ENCODE data around the gene PTK7.
"Not testable (repeated sequence)": the region's sequence is repeated elsewhere in the genome, so short reads cannot be mapped to it uniquely, and the experiment has no call there.

The PTK7 gene

DNA sequence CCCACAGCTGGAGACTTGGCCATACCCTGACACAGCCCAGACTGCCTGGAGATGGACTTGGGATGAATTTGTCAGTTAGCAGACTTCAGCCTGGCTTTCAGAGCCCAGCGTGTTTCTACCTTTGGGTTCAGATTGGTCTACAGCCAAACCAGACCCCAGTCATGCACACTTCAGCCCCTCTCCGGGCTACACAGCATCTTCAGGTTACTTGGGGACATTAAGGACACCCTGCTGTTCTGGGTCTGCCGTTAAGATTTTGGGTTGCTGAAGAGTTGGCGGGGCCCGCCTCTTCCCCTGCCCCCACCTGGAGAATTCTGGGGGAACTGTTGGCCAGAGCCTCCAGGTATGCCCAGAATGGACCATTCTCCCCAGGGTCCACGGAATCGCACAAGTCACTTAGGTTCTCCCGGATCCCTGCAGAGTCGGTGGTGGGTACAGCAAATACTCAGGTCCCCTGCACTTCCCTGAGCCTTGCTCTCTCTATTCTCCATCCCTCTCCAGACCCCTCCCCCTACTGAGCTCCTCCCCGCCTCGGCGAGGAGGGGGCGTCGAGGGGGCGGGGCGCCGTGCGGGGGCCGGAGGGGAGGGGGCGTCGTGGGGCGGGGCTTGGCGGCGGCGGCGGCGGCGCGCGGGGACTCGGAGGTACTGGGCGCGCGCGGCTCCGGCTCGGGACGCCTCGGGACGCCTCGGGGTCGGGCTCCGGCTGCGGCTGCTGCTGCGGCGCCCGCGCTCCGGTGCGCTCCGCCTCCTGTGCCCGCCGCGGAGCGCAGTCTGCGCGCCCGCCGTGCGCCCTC lies at the start of gene PTK7:
TSS of gene PTK7 (plus strand) at position 645 of the 794 bp plus-strand sequence. CDS start 175 bp downstream, outside the sequence.
- no peak for DNase-seq (ENCODE audit: low read depth)

GRCh38 chr6:43026365-43026764 lies 49.7 kb upstream of the PTK7 start:
- DNase-seq (ENCODE audit: low read depth): no peak

GRCh38 chr6:43029120-43029519 lies 47.0 kb upstream of the PTK7 start:
- DNase-seq (ENCODE audit: low read depth): no peak

GRCh38 chr6:43032326-43032725 lies 43.8 kb upstream of the PTK7 start:
- DNase-seq (ENCODE audit: low read depth): no peak

- DNase-seq (ENCODE audit: low read depth): no peak
Observed at GRCh38 chr6:43033496-43034189, 42.5 kb upstream of the PTK7 start.

- DNase-seq (ENCODE audit: low read depth): no peak
Observed at GRCh38 chr6:43034190-43034525, 42.0 kb upstream of the PTK7 start.

DNA sequence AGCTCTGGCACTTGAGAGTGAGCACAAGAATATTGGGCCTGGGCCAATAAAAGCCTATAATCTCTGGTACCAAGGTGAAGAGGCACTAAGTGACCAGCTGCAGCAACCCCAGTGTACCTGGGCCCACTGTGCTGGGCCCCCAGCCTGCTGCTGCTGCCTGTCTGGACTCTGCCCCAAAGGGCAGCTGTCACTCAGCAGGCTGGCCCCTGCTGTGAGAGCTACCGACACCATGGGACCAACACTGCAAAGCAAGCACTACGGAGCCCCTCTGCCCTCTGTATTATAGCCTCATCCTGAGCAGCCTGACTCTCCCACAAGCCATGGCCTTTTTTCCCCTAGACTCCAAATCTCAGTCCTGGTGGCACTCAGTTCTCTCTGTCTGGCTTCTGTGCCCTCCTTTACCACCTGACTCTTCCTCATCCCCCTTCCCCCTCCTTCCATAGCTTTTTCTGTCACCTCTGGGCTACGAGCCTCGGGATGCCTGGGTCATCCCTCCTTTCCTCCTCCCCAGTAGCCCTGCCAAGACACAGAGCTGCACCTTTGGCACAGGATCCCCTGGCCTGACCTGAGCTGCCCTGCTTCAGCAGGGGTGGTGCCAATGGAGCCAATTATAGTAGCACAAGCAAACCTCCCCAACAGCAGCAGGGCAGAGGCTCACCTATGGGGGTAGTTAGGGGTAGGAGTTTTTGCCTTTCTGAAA lies 40.5 kb upstream of the PTK7 start:
- DNase-seq (ENCODE audit: low read depth): no peak

- DNase-seq (ENCODE audit: low read depth): no peak
Observed at GRCh38 chr6:43036712-43037111, 39.4 kb upstream of the PTK7 start.

- DNase-seq (ENCODE audit: low read depth): no peak
Observed at GRCh38 chr6:43037197-43037596, 38.9 kb upstream of the PTK7 start.

GRCh38 chr6:43037706-43038105 lies 38.4 kb upstream of the PTK7 start:
- no peak for DNase-seq (ENCODE audit: low read depth)

DNA sequence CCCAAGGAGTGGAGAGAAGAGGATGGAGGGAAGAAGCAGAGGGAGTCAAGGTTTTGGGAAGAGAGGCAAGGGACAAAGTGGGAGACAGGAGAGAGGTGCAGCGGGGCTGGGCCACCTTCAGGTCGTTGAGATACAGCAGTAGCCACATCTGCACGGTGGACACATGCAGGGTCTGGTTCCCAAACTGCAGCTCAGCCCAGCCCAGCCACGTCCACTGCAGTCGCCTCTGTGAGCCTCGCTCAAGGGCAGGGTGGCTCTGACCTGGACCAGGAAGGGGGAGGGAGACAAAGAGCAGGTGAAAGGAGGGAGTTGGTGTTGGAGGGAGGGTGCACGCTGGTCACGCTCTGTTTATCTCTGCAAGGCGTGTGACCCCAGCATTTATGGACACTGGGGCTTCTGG lies 37.4 kb upstream of the PTK7 start:
- DNase-seq (ENCODE audit: low read depth): no peak

DNA sequence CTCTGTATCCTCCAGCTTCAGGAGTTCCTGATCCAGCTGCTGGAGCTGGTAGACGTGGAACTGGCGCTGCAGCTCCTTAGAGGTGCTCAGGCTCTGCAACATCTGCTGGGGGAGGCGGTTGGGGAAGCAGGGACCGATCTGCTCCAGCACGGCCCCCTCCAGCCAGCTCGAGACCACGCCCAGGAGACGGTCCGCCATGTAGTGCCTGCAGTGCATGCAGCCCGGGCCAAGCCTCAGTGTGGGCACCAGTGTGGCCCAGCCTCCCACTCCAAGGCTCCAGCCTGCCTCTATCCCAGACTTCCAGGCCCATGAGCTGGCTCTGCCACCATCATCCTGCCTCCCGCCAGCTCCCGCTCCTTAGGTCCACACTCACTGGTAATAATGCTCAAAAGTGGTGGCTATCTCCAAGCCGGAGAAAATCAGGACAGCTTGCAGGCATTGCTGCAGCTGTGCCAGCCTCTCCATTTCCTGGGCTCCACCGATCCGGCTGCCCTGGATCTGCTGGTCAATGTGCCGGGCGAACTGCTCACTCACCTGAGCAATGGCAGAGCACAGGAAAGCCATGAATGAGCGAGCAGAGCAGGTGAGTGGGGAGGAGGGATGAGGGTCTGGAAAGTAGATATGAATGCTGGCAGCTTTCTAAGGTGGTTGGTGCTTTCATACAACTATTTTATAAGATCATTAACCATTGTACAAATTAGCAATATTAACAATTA lies 35.4 kb upstream of the PTK7 start:
- DNase-seq (ENCODE audit: low read depth): no peak

DNA sequence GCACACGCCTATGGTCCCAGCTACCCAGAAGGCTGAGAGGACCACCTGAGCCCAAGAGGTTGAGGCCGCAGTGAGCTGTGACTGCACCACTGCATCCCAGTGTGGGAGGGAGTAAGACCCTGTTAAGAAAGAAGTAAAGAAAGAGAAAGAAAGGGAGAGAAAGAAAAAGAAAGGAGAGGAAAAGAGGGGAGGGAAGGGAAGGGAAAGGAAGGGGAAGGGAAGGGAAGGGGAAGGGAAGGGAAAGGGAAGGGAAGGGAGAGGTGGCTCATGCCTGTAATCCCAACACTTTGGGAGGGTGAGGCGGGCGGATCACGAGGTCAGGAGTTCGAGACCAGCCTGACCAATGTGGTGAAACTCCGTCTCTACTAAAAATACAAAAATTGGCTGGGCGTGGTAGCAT lies 34.6 kb upstream of the PTK7 start:
- not testable (repeated sequence) for DNase-seq (ENCODE audit: low read depth)

DNA sequence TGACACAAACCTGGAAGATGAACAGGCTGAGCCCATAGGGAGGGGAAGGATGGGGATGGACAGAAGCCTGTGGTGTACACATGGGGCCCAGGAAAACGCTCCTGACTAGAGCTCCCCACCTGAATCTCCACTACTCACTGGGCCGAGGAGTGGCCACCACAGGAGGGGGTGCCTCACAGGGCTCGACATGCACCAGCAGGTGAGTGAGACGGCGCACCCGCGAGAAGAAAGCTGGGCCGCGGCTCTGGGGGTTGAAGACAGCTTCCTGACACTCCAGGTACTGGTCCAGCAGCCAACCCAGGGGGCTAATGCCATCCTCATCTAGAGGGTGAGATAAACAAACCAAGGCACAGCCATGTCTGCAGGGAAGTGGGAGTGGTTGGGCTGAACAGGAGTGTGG lies 32.8 kb upstream of the PTK7 start:
- DNase-seq (ENCODE audit: low read depth): no peak

DNA sequence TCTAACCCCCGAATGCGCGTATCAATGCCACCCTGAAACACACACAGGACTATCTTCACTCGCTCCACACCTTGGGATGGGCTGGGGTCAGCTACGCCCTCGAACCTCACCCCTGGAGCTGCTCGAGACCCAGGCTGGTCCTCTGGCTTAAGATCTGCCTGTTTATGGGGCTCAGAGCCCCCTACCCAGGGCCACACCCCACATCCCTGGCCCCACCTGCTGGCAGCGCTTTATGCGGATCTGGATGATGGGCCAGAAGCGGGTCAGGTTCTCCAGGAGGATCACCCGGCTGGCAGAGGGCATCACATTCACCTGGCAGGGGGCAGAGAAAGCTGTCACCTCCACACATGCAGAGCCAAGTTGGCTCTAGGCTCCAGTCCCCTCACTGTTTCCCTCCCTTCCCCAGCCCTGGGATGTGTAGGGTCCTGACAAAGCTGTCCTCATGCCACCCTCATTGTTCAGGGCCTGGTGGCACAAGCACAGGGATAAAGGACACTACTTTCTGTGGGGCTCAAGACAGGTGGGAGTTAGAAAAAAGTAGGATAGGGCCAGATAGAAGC lies 30.7 kb upstream of the PTK7 start:
- no peak for DNase-seq (ENCODE audit: low read depth)

DNA sequence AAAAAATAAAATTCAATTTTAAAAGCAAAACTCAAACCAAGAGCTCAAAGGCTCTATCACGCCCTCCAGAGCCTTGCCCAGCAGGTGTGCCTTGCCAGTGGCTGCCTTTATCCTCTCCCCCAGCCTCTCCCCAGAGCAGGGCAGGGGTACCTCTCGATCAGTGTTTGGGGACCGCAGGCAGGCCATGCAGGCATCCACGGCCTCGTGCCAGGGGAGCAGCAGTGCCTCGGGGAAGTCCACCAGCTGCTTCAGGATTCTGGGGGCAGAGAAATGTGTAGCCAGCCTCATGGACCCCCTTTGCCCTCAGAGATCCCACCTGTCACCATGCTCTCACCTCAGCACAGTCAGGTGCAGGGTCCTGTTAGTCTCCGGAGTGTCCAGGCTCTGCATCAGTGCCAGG lies 28.1 kb upstream of the PTK7 start:
- DNase-seq (ENCODE audit: low read depth): no peak

DNA sequence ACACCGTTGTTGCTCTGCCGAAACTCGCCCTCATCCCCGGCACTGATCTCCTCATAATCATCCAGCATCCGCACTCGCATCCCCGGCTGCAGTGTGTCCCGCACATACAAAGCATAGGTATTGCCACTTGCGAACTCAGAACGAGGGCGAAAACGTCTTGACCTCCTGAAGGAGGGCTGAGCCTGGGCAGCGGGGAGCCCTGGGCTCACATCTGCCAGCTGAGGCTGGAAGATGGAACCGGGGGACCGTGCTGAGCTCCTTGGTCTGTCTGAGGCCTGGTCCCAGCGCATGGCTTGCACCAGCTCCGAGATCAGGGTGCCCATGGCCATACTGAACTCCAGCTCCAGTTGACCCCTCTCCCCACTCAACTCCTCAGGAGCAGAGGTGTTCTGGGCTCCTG lies 25.1 kb upstream of the PTK7 start:
- DNase-seq (ENCODE audit: low read depth): no peak

DNA sequence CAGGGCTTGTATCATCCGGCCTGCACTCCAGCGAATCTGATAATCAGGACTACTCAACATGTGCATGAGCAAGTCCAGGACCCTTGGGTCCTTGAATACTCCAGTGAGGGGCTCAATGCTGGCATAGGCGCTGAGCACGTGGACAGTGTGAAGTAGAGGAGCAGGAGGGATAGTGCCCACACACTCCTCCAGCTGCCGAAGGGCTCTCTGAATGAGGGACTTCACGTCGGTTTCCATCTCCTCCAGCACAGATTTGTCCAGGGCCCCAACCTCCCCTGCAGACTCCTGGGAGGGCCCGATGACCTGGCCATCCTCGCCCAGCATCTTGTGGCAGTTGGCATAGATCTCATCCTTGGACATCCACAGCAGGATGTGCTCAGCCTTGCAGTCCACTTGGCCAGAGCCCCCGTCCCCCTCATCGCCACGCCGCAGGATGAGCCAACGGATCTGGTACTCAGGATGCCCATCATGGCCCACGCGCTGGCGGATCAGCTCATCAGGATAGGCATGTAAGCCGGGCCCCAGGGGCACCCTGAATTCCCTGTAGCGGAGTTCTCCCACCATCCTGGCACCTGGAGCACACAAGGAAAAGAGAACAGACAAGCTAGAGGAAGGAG lies 23.8 kb upstream of the PTK7 start:
- DNase-seq (ENCODE audit: low read depth): no peak

DNA sequence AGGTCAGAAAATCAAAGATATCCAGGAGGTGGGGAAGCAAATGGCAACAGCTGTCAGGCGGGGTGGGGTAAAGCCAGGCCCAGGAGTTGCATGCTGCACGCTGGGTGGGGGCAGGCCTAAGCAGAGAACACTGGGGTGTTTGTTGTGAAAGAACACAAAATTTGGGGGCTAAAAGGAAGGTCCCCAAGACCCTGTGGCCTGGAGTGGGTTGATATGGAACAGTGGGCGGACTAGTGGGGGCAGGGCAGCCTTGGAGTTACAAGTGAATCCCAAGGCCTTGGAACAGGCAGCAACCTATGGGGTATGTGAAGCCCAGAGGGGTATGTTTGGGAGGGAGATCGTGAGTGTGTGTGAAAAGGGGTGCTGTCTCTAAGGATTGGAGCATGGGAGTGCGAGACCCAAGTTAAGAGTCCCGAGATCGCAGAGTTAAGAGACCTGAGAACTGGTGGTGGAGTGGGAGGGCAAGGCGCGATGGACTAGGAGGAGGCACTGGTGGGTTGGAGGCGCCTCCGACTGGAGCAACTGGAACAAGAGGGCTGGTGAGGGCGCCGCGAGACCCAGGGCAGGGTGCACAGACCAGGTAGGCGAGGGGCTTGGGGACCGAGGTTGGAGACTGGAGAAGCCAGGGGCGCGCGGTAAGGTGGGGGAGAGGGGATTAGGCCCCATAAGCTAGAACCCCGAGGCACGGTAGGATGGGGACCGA lies 23.1 kb upstream of the PTK7 start:
- no peak for DNase-seq (ENCODE audit: low read depth)

GRCh38 chr6:43053545-43054205 lies 22.4 kb upstream of the PTK7 start, which contains the start of gene CUL7:
CUL7 (minus strand) TSS chr6:43053851; CDS start chr6:43052788, 1,063 bp downstream.
- DNase-seq (ENCODE audit: low read depth): peak; percentile 77

All from stimulated activated CD8-positive, alpha-beta memory T cell treated with anti-CD3 and anti-CD28 coated beads, Interleukin-12 subunit alpha, Interleukin-12 subunit beta, amount 100 ng/mL, for 4 hours (primary cell).